ENCODE data around the gene BCOR. TPM values are rescaled to one million over a fixed set of nuclear protein-coding genes. Genes with fewer than 3 reads are reported as not detected.

Gene BCOR
- total and polyA plus RNA-seq, 11 donors = 6.7 to 40.1 (median 17.9) TPM

DNA sequence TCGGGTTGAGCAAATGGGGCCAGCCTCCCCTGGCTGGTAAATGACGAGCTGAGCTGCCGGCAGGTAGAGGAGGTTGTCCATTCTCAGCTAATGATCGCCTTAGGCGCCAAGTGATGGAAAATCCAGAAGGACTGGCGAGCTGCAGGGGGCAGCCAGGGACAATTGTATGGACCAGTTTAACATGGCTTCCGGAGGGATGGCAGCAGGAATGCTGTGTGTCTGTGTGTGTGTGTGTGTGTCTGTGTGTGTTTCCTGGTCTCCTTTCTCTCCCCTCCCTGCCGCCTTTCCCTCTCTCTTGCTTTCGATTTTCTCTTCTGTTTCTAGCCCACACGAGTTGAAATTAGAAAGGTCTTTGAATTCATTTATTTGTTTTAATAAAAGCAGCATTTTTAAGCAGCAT lies 45.2 kb upstream of the BCOR start:
- DNase-seq (no peak), ATAC-seq (no peak)
- Histone ChIP-seq H3K36me3 (no peaks in the 10 kb centered on the region), H3K9me3 (no peaks in the 10 kb centered on the region), H3K4me3 (no peak overlapping the region), H3K27ac (no peak overlapping the region), H3K27me3 (peaks cover 0 to 49% (median 0%) of the 10 kb centered on the region in 9 donors), H3K4me1 (peaks cover 0 to 41% (median 12%) of the 10 kb centered on the region in 12 donors)
- intact Hi-C loops (cut with DNase I) = no loop called here
- WGBS, 4 donors = 48 to 74% (median 62%) methylated on average over 8 to 10 of the region's 10 CpGs
- TF ChIP-seq, protein P1, sequence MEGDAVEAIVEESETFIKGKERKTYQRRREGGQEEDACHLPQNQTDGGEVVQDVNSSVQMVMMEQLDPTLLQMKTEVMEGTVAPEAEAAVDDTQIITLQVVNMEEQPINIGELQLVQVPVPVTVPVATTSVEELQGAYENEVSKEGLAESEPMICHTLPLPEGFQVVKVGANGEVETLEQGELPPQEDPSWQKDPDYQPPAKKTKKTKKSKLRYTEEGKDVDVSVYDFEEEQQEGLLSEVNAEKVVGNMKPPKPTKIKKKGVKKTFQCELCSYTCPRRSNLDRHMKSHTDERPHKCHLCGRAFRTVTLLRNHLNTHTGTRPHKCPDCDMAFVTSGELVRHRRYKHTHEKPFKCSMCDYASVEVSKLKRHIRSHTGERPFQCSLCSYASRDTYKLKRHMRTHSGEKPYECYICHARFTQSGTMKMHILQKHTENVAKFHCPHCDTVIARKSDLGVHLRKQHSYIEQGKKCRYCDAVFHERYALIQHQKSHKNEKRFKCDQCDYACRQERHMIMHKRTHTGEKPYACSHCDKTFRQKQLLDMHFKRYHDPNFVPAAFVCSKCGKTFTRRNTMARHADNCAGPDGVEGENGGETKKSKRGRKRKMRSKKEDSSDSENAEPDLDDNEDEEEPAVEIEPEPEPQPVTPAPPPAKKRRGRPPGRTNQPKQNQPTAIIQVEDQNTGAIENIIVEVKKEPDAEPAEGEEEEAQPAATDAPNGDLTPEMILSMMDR (IDR thresholded peaks at IDR 0.05) = no peak
- no peak for TF ChIP-seq POLR2A (IDR thresholded peaks at IDR 0.05)

GRCh38 chrX:40142417-40142816 lies 44.7 kb upstream of the BCOR start:
- no peak for ATAC-seq
- H3K4me1 ChIP-seq = peaks cover 0 to 36% (median 12%) of the 10 kb centered on the region in 12 donors
- TF ChIP-seq, protein P1 (IDR thresholded peaks at IDR 0.05) = no peak
- no peak for TF ChIP-seq POLR2A (IDR thresholded peaks at IDR 0.05)
- DNase-seq = no peak
- H3K36me3 ChIP-seq = no peaks in the 10 kb centered on the region
- H3K27me3 ChIP-seq = peaks cover 0 to 43% (median 0%) of the 10 kb centered on the region in 9 donors
- 69 to 94% (median 89%) methylated on average over 6 of the region's 6 CpGs for WGBS, 4 donors
- intact Hi-C loops (cut with DNase I) = no loop called here
- no peaks in the 10 kb centered on the region for H3K9me3 ChIP-seq
- no peak overlapping the region for H3K4me3 ChIP-seq
- peak overlapping the region in 1 of 12 donors; percentile 68 for H3K27ac ChIP-seq

DNA sequence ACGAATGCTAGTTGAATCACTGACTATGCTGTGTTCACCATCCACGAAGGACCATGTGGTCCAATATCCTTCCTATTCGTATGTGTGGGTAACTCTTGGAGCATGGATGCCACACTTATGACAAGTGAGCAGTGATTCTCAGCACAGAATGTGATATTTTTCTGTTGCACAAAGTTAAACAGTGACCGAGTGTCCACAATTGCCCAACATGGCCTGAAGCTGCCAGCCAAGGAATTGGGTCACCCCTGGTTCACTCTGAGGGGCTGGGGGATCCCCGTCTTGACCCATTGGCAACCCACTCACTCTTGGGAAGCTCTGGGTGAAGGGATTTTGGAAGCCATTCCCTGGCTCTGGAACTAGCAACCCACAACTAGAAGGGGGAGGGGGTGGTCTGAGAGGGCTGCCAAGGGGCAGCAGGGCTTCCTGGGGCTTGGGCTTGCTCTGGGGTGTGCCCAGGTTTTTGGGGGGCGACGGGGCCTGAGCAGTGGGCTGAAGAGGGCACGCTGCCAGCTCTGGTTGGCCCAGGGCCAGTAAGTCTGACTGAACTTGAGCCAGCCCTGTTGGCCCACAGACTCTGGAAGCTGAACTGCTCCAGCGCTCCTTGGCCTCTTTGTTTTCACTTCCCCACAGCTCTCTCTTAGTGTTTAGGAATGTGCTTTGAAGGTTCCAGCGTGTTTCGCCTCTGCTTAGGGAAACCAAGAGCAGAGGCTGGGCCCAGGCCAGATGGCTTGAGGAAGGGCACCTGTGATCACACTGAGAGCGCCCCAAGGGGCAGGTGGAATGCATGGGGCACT lies 43.1 kb upstream of the BCOR start:
- TF ChIP-seq, protein P1 (IDR thresholded peaks at IDR 0.05) = no peak
- TF ChIP-seq POLR2A (IDR thresholded peaks at IDR 0.05) = no peak

DNA sequence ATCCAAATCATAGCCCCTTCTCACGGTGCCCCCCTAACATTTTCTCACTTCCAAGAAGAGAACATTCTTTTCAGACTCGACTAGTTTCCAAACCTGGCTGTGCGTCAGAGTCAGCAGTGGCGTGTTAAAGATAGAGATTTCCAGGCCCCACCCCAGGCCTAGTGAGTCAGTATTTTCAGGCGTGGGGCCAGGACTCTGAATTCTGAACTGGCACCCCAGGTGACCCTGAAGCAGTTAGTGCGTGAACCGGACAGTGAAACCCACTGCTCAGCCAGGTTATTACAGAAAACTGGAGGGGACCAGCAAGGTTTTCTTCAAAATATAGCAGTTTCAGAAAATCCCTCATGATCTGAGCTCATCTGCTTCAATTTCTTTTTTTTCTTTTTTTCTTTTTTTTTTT lies 35.0 kb upstream of the BCOR start:
- intact Hi-C loops (cut with DNase I) = no loop called here
- WGBS, 4 donors = 22 to 58% (median 44%) methylated on average over 5 to 7 of the region's 7 CpGs

More for the DNA sequence above, 43.1 kb upstream of the BCOR start:
- intact Hi-C loops (cut with DNase I) = no loop called here
- WGBS, 4 donors = 31 to 41% (median 36%) methylated on average over 10 to 12 of the region's 12 CpGs
- DNase-seq = peak in 3 of 5 donors; percentile 8 to 59 (median 34)
- H3K9me3 ChIP-seq = no peaks in the 10 kb centered on the region
- peak in 3 of 4 donors; percentile 55 to 73 (median 73) for ATAC-seq
- peaks cover 0 to 23% (median 10%) of the 10 kb centered on the region in 12 donors for H3K4me1 ChIP-seq
- H3K27ac ChIP-seq = peak overlapping the region in 4 of 12 donors; percentile 13 to 68 (median 40)
- no peak overlapping the region for H3K4me3 ChIP-seq
- no peaks in the 10 kb centered on the region for H3K36me3 ChIP-seq
- peaks cover 0 to 28% (median 0%) of the 10 kb centered on the region in 9 donors for H3K27me3 ChIP-seq

More for the DNA sequence above, 35.0 kb upstream of the BCOR start:
- peaks cover 0 to 3% (median 0%) of the 10 kb centered on the region in 9 donors for H3K27me3 ChIP-seq
- no peak overlapping the region for H3K4me3 ChIP-seq
- H3K4me1 ChIP-seq = peaks cover 0 to 17% (median 0%) of the 10 kb centered on the region in 12 donors
- peak; percentile 58 to 79 (median 73) for DNase-seq
- H3K27ac ChIP-seq = peak overlapping the region; percentile 12 to 90 (median 64)
- TF ChIP-seq, protein P1 (IDR thresholded peaks at IDR 0.05) = no peak
- no peak for TF ChIP-seq POLR2A (IDR thresholded peaks at IDR 0.05)
- H3K9me3 ChIP-seq = no peaks in the 10 kb centered on the region
- H3K36me3 ChIP-seq = no peaks in the 10 kb centered on the region
- ATAC-seq = peak; percentile 84 to 98 (median 89)

Data from heart left ventricle (tissue), 16 donors.